GM23338 (cell line): ENCODE data around the gene C1orf21. TPM values are rescaled to one million over a fixed set of nuclear protein-coding genes. Genes with fewer than 3 reads are reported as not detected.

Experiments
- ATAC-seq: fragments of 200-7000 bp; cut with Tn5 transposase; 3 replicates; pipeline ENCODE4 v1.9.1; 2020
- DNase-seq: peaks from one replicate; pipeline ENCODE4 v3.0.0-alpha.2; 2015; ENCODE audit warnings: low spot score
- H2AFZ ChIP-seq: fragments of 200-600 bp; sonication (generic); 2 replicates; pipeline ENCODE4 v1.8.0; 2016; ENCODE audit warnings: antibody characterized with exemption, mild to moderate bottlenecking, moderate library complexity
- H3F3A ChIP-seq: fragments of 200-600 bp; sonication (generic); replicated peaks from 2 replicates; pipeline ENCODE4 v1.8.0; 2017; ENCODE audit warnings: antibody characterized with exemption, mixed run types, low read depth
- H3K27ac ChIP-seq: fragments of 200-600 bp; sonication (generic); 2 replicates; pipeline ENCODE4 v1.6.1; 2016; ENCODE audit warnings: low read depth
- H3K27me3 ChIP-seq: fragments of 200-600 bp; sonication (generic); 2 replicates; pipeline ENCODE4 v1.8.0; 2016; ENCODE audit warnings: mild to moderate bottlenecking, mixed run types, moderate library complexity; ENCODE audit not compliant: insufficient read depth
- H3K36me3 ChIP-seq: fragments of 200-600 bp; sonication (generic); 2 replicates; pipeline ENCODE4 v1.8.0; 2016; ENCODE audit warnings: mild to moderate bottlenecking; ENCODE audit not compliant: insufficient read depth
- H3K4me1 ChIP-seq: fragments of 200-600 bp; sonication (generic); 2 replicates; pipeline ENCODE4 v1.8.0; 2016; ENCODE audit warnings: mild to moderate bottlenecking, moderate library complexity; ENCODE audit not compliant: insufficient read depth
- H3K4me2 ChIP-seq: fragments of 200-600 bp; sonication (generic); 2 replicates; pipeline ENCODE4 v1.7.1; 2017; ENCODE audit warnings: mixed run types
- H3K4me3 ChIP-seq: fragments of 200-600 bp; sonication (generic); 2 replicates; pipeline ENCODE4 v1.6.1; 2016; ENCODE audit warnings: mixed run types
- H3K79me2 ChIP-seq: fragments of 200-600 bp; sonication (generic); replicated peaks from 2 replicates; pipeline ENCODE4 v1.8.0; 2017; ENCODE audit warnings: mild to moderate bottlenecking; ENCODE audit not compliant: insufficient read depth
- H3K9me2 ChIP-seq: fragments of 200-600 bp; sonication (generic); 2 replicates; pipeline ENCODE4 v1.8.0; 2017; ENCODE audit not compliant: insufficient read depth
- H4K20me1 ChIP-seq: fragments of 200-600 bp; sonication (generic); replicated peaks from 2 replicates; pipeline ENCODE4 v1.8.0; 2017; ENCODE audit warnings: mild to moderate bottlenecking; ENCODE audit not compliant: insufficient read depth
- H3K27ac Mint-ChIP-seq: 2 replicates; pipeline ENCODE4 v1.8.0; 2020; ENCODE audit warnings: inconsistent platforms, mild to moderate bottlenecking, moderate library complexity, mixed read lengths
- H3K27me3 Mint-ChIP-seq: 3 replicates; pipeline ENCODE4 v1.8.0; 2022; ENCODE audit warnings: low read depth, mild to moderate bottlenecking, moderate library complexity, mixed read lengths, inconsistent platforms; ENCODE audit not compliant: insufficient read depth, poor library complexity
- H3K36me3 Mint-ChIP-seq: 3 replicates; pipeline ENCODE4 v1.8.0; 2021; ENCODE audit warnings: low read depth, mild to moderate bottlenecking, inconsistent platforms, moderate library complexity, mixed read lengths
- H3K4me1 Mint-ChIP-seq: 3 replicates; pipeline ENCODE4 v1.8.0; 2020; ENCODE audit warnings: mild to moderate bottlenecking, inconsistent platforms, mixed read lengths
- H3K4me3 Mint-ChIP-seq: 3 replicates; pipeline ENCODE4 v1.8.0; 2021; ENCODE audit warnings: moderate library complexity, mild to moderate bottlenecking, inconsistent platforms, mixed read lengths
- H3K9me3 Mint-ChIP-seq: 3 replicates; pipeline ENCODE4 v1.8.0; 2020; ENCODE audit warnings: moderate library complexity, mild to moderate bottlenecking, inconsistent platforms, mixed read lengths
- CREB1 ChIP-seq: fragments of 250-450 bp; sonication (Bioruptor Pico); IDR thresholded peaks from 2 replicates; pipeline ENCODE4 v1.5.0; 2020; ENCODE audit warnings: low read depth, mild to moderate bottlenecking, moderate library complexity
- EZH2 ChIP-seq: fragments of 200-600 bp; sonication (generic); IDR thresholded peaks from one replicate; pipeline ENCODE4 v1.8.0; 2017; ENCODE audit warnings: antibody characterized with exemption, mild to moderate bottlenecking, low read depth; ENCODE audit not compliant: unreplicated experiment
- EZH2phosphoT487 ChIP-seq: fragments of 200-600 bp; sonication (generic); IDR thresholded peaks from one replicate; pipeline ENCODE4 v1.8.1; 2018; ENCODE audit warnings: antibody characterized with exemption; ENCODE audit not compliant: unreplicated experiment
- JUNB ChIP-seq: IDR thresholded peaks from one replicate; pipeline ENCODE4 v1.6.1; 2016; ENCODE audit warnings: antibody characterized with exemption; ENCODE audit not compliant: unreplicated experiment
- NANOG ChIP-seq: IDR thresholded peaks from 2 replicates; pipeline ENCODE4 v1.6.1; 2016; ENCODE audit warnings: antibody characterized with exemption, borderline replicate concordance
- POLR2AphosphoS5 ChIP-seq: IDR thresholded peaks from 2 replicates; pipeline ENCODE4 v1.6.1; 2016; ENCODE audit warnings: antibody characterized with exemption, low read depth
- REST ChIP-seq: IDR thresholded peaks from one replicate; pipeline ENCODE4 v1.6.1; 2018; ENCODE audit warnings: antibody characterized with exemption; ENCODE audit not compliant: unreplicated experiment
- STAT1 ChIP-seq: IDR thresholded peaks from one replicate; pipeline ENCODE4 v1.6.1; 2016; ENCODE audit warnings: antibody characterized with exemption; ENCODE audit not compliant: unreplicated experiment
- ZNF114 ChIP-seq: fragments of 250-450 bp; sonication (Bioruptor Pico); IDR thresholded peaks from 2 replicates; pipeline ENCODE4 v1.5.0; 2020; ENCODE audit warnings: mild to moderate bottlenecking, moderate library complexity
- ZNF331 ChIP-seq: fragments of 250-450 bp; sonication (Bioruptor Pico); IDR thresholded peaks from 2 replicates; pipeline ENCODE4 v1.5.0; 2020; ENCODE audit warnings: low read depth, mild to moderate bottlenecking, moderate library complexity
- polyA plus RNA-seq: library from polyadenylated mRNA; unstranded; fragments of >200 nt; fragmentation: Nextera tagmentation; extraction: Ambion mirVana; gene quantifications from 2 replicates; pipeline ENCODE4 v1.2.1, GENCODE V29; 2016
- total RNA-seq: library from RNA; depleted of rRNA; stranded (reverse); fragments of >200 nt; shearing (Covaris generic); gene quantifications from 2 replicates; pipeline ENCODE4 v1.2.3, GENCODE V29; 2014
- TF ChIP-seq, protein P1 (sequence below): IDR thresholded peaks from 2 replicates; pipeline ENCODE4 v1.6.1; 2016; ENCODE audit warnings: antibody characterized with exemption

C1orf21 gene
- total and polyA plus RNA-seq, 2 experiments from 2014 or later: 28.0 to 40.4 TPM

- Histone ChIP-seq H3K27ac (no peak overlapping the region), H2AFZ (no peak overlapping the region), H3K4me1 (no peaks in the 10 kb centered on the region), H3K79me2 (no peaks in the 10 kb centered on the region), H3K9me2 (0 out of 2 replicates have a peak, but pooled peaks cover 20% of the 10 kb centered on the region), H4K20me1 (peaks cover 4% of the 10 kb centered on the region; the same call in 1 of the 2 replicates), H3K4me2 (no peak overlapping the region), H3K27me3 (no peaks in the 10 kb centered on the region), H3K36me3 (no peaks in the 10 kb centered on the region), H3F3A (no peaks in the 10 kb centered on the region), H3K4me3 (no peak overlapping the region)
- peaks cover 4% of the 10 kb centered on the region for H3K27me3 Mint-ChIP-seq
- ATAC-seq (no peak), DNase-seq (no peak)
- TF ChIP-seq EZH2phosphoT487 (no peak), JUNB (no peak), POLR2AphosphoS5 (no peak), EZH2 (no peak), ZNF331 (CRISPR knock-in tag) (no peak), ZNF114 (CRISPR knock-in tag) (no peak), STAT1 (no peak), CREB1 (CRISPR knock-in tag) (no peak)
- TF ChIP-seq, protein P1, sequence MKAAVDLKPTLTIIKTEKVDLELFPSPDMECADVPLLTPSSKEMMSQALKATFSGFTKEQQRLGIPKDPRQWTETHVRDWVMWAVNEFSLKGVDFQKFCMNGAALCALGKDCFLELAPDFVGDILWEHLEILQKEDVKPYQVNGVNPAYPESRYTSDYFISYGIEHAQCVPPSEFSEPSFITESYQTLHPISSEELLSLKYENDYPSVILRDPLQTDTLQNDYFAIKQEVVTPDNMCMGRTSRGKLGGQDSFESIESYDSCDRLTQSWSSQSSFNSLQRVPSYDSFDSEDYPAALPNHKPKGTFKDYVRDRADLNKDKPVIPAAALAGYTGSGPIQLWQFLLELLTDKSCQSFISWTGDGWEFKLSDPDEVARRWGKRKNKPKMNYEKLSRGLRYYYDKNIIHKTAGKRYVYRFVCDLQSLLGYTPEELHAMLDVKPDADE: no peak
- no peak overlapping the region for H3K4me3 Mint-ChIP-seq
- H3K36me3 Mint-ChIP-seq: no peaks in the 10 kb centered on the region
- peaks cover 9% of the 10 kb centered on the region for H3K4me1 Mint-ChIP-seq
- H3K9me3 Mint-ChIP-seq: no peaks in the 10 kb centered on the region; the same call in 2 of the 3 replicates
- H3K27ac Mint-ChIP-seq: no peak overlapping the region
Observed at GRCh38 chr1:184630679-184631060, 243.8 kb downstream of the C1orf21 start.

DNA sequence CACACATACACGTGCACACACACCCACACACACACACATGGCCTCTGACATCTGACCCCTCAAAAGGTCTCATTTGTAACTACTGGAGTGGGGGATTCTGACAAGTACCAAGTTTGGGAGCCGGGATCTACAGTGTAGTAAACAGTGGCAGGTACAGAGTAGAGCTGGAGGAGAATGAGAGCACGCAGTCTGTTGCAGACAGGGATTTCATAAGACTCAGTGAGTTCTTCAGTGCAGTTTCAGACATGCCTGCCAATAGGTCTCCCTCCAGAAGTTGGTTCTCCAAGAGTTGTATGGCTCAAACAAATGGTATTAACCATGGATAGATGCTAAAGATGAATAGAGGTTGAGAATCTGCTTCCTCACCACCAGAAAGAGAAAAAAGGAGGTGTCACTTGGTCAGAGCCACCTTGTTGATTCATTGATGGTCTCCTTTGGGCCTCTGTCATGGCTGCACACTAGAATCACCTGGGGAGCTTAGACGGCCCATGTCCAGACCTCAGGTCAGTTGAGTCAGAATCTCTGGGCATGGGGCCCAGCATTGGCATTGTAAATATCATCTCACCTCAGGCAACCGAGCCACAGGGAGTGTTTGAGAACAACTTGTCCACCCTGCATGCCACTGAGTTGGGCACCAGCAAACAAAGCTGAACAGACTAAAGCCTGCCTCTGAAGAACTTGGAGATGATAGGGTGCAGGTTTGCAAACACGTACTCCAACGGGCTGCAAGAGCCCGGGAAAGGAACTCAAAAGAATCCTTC is 245.8 kb downstream of the C1orf21 start:
- Histone ChIP-seq H3F3A (no peaks in the 10 kb centered on the region), H3K9me2 (peaks cover 24% of the 10 kb centered on the region; the same call in 1 of the 2 replicates), H3K27ac (no peak overlapping the region), H2AFZ (no peak overlapping the region), H3K27me3 (no peaks in the 10 kb centered on the region), H3K36me3 (no peaks in the 10 kb centered on the region), H3K79me2 (no peaks in the 10 kb centered on the region), H3K4me2 (no peak overlapping the region), H3K4me3 (no peak overlapping the region), H4K20me1 (peaks cover 4% of the 10 kb centered on the region; the same call in 1 of the 2 replicates), H3K4me1 (no peaks in the 10 kb centered on the region)
- H3K27ac Mint-ChIP-seq: no peak overlapping the region
- peaks cover 4% of the 10 kb centered on the region for H3K27me3 Mint-ChIP-seq
- no peak overlapping the region for H3K4me3 Mint-ChIP-seq
- peaks cover 9% of the 10 kb centered on the region for H3K4me1 Mint-ChIP-seq
- H3K36me3 Mint-ChIP-seq: no peaks in the 10 kb centered on the region
- ATAC-seq (no peak), DNase-seq (no peak)
- H3K9me3 Mint-ChIP-seq: no peaks in the 10 kb centered on the region; the same call in 2 of the 3 replicates
- no peak for TF ChIP-seq STAT1
- TF ChIP-seq EZH2: no peak
- TF ChIP-seq NANOG: no peak
- TF ChIP-seq, protein P1: no peak
- no peak for TF ChIP-seq ZNF114 (CRISPR knock-in tag)
- TF ChIP-seq CREB1 (CRISPR knock-in tag): no peak
- no peak for TF ChIP-seq REST
- TF ChIP-seq ZNF331 (CRISPR knock-in tag): no peak
- no peak for TF ChIP-seq JUNB
- TF ChIP-seq POLR2AphosphoS5: no peak
- TF ChIP-seq EZH2phosphoT487: no peak
